Liver (tissue), 9 donors: ENCODE results near the gene DRAXIN. TPM values are rescaled to one million over a fixed set of nuclear protein-coding genes. Genes with fewer than 3 reads are reported as not detected.

Source experiments
- DNase-seq: peaks from one replicate; pipeline ENCODE4 v3.0.0-alpha.2; 2017; ENCODE audit warnings: low spot score
- H3K27ac ChIP-seq, 2 donors: one replicate each; pipeline ENCODE4 v1.7.0; 2013; ENCODE audit warnings: inconsistent platforms in 2 of 2, low read length in 2 of 2, control low read depth in 1 of 2, low read depth in 1 of 2, mild to moderate bottlenecking in 1 of 2
- H3K27me3 ChIP-seq, 4 donors: one replicate each; pipeline versions ENCODE4 v1.6.1 to v1.7.0; 2013; ENCODE audit warnings: low read length in 3 of 4, inconsistent platforms in 1 of 4, mild to moderate bottlenecking in 1 of 4, moderate library complexity in 1 of 4; ENCODE audit not compliant: control insufficient read depth in 4 of 4, insufficient read depth in 4 of 4
- H3K36me3 ChIP-seq, 4 donors: one replicate each; pipeline versions ENCODE4 v1.6.1 to v1.7.0; 2013; ENCODE audit warnings: low read length in 3 of 4, mild to moderate bottlenecking in 3 of 4, low read depth in 1 of 4, moderate library complexity in 1 of 4; ENCODE audit not compliant: control insufficient read depth in 4 of 4, insufficient read depth in 3 of 4
- H3K4me1 ChIP-seq, 4 donors: one replicate each; pipeline versions ENCODE4 v1.6.1 to v1.7.0; 2013; ENCODE audit warnings: low read length in 3 of 4, mild to moderate bottlenecking in 3 of 4, moderate library complexity in 1 of 4; ENCODE audit not compliant: control insufficient read depth in 4 of 4, insufficient read depth in 4 of 4
- H3K4me3 ChIP-seq, 3 donors: one replicate each; pipeline versions ENCODE4 v1.6.1 to v1.7.0; 2013; ENCODE audit warnings: low read length in 3 of 3, control low read depth in 1 of 3, low read depth in 1 of 3, mild to moderate bottlenecking in 1 of 3
- H3K9ac ChIP-seq, 2 donors: one replicate each; pipeline ENCODE4 v1.7.0; 2013; ENCODE audit warnings: low read length in 2 of 2, mild to moderate bottlenecking in 2 of 2, moderate library complexity in 2 of 2, control low read depth in 1 of 2, low read depth in 1 of 2
- H3K9me3 ChIP-seq, 4 donors: one replicate each; pipeline versions ENCODE4 v1.6.1 to v1.7.0; 2013; ENCODE audit warnings: low read length in 3 of 4; ENCODE audit not compliant: control insufficient read depth in 4 of 4
- CTCF ChIP-seq: fragments of 150-350 bp; IDR thresholded peaks from 2 replicates; pipeline ENCODE4 v1.5.1; 2017; ENCODE audit warnings: improper control_type of control experiment, low read depth, low read length; ENCODE audit not compliant: missing input control
- FOXA1 ChIP-seq: IDR thresholded peaks from 2 replicates; pipeline ENCODE4 v1.6.1; 2016; ENCODE audit warnings: antibody characterized with exemption
- FOXA2 ChIP-seq: IDR thresholded peaks from 2 replicates; pipeline ENCODE4 v1.6.1; 2016; ENCODE audit warnings: antibody characterized with exemption
- GABPA ChIP-seq, 2 donors: IDR thresholded peaks in 1 of 2; conservative IDR thresholded peaks in 1 of 2; 2 replicates each; pipeline ENCODE4 v1.6.1; 2016; ENCODE audit warnings: antibody characterized with exemption in 2 of 2, mild to moderate bottlenecking in 1 of 2, moderate library complexity in 1 of 2
- HNF4G ChIP-seq: IDR thresholded peaks from 2 replicates; pipeline ENCODE4 v1.6.1; 2016; ENCODE audit warnings: antibody characterized with exemption
- JUND ChIP-seq, 2 donors: IDR thresholded peaks; 2 replicates each; pipeline ENCODE4 v1.6.1; 2016; ENCODE audit warnings: antibody characterized with exemption in 2 of 2
- MAX ChIP-seq: IDR thresholded peaks from 2 replicates; pipeline ENCODE4 v1.6.1; 2016; ENCODE audit warnings: antibody characterized with exemption
- NR2F2 ChIP-seq: IDR thresholded peaks from 2 replicates; pipeline ENCODE4 v1.6.1; 2016; ENCODE audit warnings: antibody characterized with exemption
- RAD21 ChIP-seq, 2 donors: IDR thresholded peaks; 2 replicates each; pipeline ENCODE4 v1.6.1; 2016; ENCODE audit warnings: antibody characterized with exemption in 2 of 2, mild to moderate bottlenecking in 2 of 2
- REST ChIP-seq: IDR thresholded peaks from 2 replicates; pipeline ENCODE4 v1.6.1; 2016; ENCODE audit warnings: antibody characterized with exemption, mild to moderate bottlenecking
- RXRA ChIP-seq, 2 donors: IDR thresholded peaks; 2 replicates each; pipeline ENCODE4 v1.6.1; 2017 to 2018; ENCODE audit warnings: antibody characterized with exemption in 2 of 2, mild to moderate bottlenecking in 1 of 2
- SP1 ChIP-seq: IDR thresholded peaks from 2 replicates; pipeline ENCODE4 v1.6.1; 2018; ENCODE audit warnings: antibody characterized with exemption, mild to moderate bottlenecking
- TAF1 ChIP-seq: conservative IDR thresholded peaks from 2 replicates; pipeline ENCODE4 v1.6.1; 2016; ENCODE audit warnings: antibody characterized with exemption, mild to moderate bottlenecking
- YY1 ChIP-seq: IDR thresholded peaks from 2 replicates; pipeline ENCODE4 v1.6.1; 2016; ENCODE audit warnings: antibody characterized with exemption, mild to moderate bottlenecking
- ZBTB33 ChIP-seq: IDR thresholded peaks from 2 replicates; pipeline ENCODE4 v1.6.1; 2016; ENCODE audit warnings: antibody characterized with exemption
- WGBS: extraction: QIAGEN DNeasy Blood & Tissue Kit; methylation state at CpG from one replicate; pipeline ENCODE4 v1.1.7; 2013; 5-methylcytosine and 5-hydroxymethylcytosine counted together
- polyA plus RNA-seq, 2 donors: library from polyadenylated mRNA; stranded (reverse) in 1 of 2; unstranded in 1 of 2; fragments of 200-250 nt in 1 of 2; fragments of >200 nt in 1 of 2; fragmentation: Nextera tagmentation in 1 of 2; extraction: Ambion mirVana in 1 of 2; gene quantifications; one replicate each; pipeline versions ENCODE4 v1.2.1 to v1.2.3, GENCODE V29; 2013 to 2015
- total RNA-seq, 2 donors: library from RNA; depleted of rRNA; stranded (reverse); fragments of >200 nt; gene quantifications; one replicate each; pipeline ENCODE4 v1.2.3, GENCODE V29; 2014
- donor health status: healthy.
- donor health status: healthy.
- donor health status: healthy.
- donor health status: healthy.
- donor health status: healthy.

DRAXIN gene
- total and polyA plus RNA-seq, 4 donors = under 0.01 to 0.01 TPM; not detected in 2

GRCh38 chr1:11719313-11720032 is 28.0 kb downstream of the DRAXIN start:
- peak; percentile 84 for DNase-seq
- Histone ChIP-seq H3K4me1 (peaks cover 1 to 9% (median 7%) of the 10 kb centered on the region in 4 donors), H3K27me3 (no peaks in the 10 kb centered on the region), H3K36me3 (no peaks in the 10 kb centered on the region), H3K4me3 (peak overlapping the region; percentile 22 to 51 (median 41)), H3K27ac (peak overlapping the region; percentile 18 to 37), H3K9me3 (no peaks in the 10 kb centered on the region), H3K9ac (peak overlapping the region in 1 of 2 donors; percentile 42)
- peak; percentile 94 to 95 for TF ChIP-seq RAD21 (IDR thresholded peaks at IDR 0.05)
- peak; percentile 96 for TF ChIP-seq CTCF
- peak; percentile 36 for TF ChIP-seq MAX
- TF ChIP-seq RXRA (IDR thresholded peaks at IDR 0.05) = peak in 1 of 2 donors; percentile 14
- no peak for TF ChIP-seq FOXA1
- TF ChIP-seq YY1 = no peak
- no peak for TF ChIP-seq TAF1
- TF ChIP-seq ZBTB33 = no peak
- WGBS = 11% methylated on average over 44 of the region's 44 CpGs

GRCh38 chr1:11720033-11720376 is 28.5 kb downstream of the DRAXIN start:
- H3K9me3 ChIP-seq = no peaks in the 10 kb centered on the region
- peaks cover 1 to 9% (median 7%) of the 10 kb centered on the region in 4 donors for H3K4me1 ChIP-seq
- 67% methylated on average over 12 of the region's 12 CpGs for WGBS
- no peak for TF ChIP-seq YY1
- no peak for TF ChIP-seq HNF4G
- TF ChIP-seq TAF1 = no peak
- TF ChIP-seq FOXA2 = no peak
- no peak for TF ChIP-seq SP1
- no peak for DNase-seq
- H3K9ac ChIP-seq = no peak overlapping the region
- H3K27ac ChIP-seq = peak overlapping the region in 1 of 2 donors; percentile 18
- no peak overlapping the region for H3K4me3 ChIP-seq
- H3K27me3 ChIP-seq = no peaks in the 10 kb centered on the region
- no peaks in the 10 kb centered on the region for H3K36me3 ChIP-seq

- no peaks in the 10 kb centered on the region for H3K27me3 ChIP-seq
- H3K36me3 ChIP-seq = no peaks in the 10 kb centered on the region
- no peak for TF ChIP-seq FOXA2
- no peak for TF ChIP-seq GABPA (IDR thresholded peaks at IDR 0.05 in 1 of 2, conservative IDR thresholded peaks at IDR 0.05 in 1 of 2)
- no peak for TF ChIP-seq FOXA1
- no peak for TF ChIP-seq NR2F2
- no peak for TF ChIP-seq REST
- TF ChIP-seq JUND (IDR thresholded peaks at IDR 0.05) = no peak
- TF ChIP-seq CTCF = no peak
- no peak for TF ChIP-seq MAX
- TF ChIP-seq TAF1 = no peak
- no peak overlapping the region for H3K9ac ChIP-seq
- H3K4me1 ChIP-seq = peaks cover 1 to 9% (median 7%) of the 10 kb centered on the region in 4 donors
- 72% methylated on average over 4 of the region's 4 CpGs for WGBS
- no peak overlapping the region for H3K4me3 ChIP-seq
- no peak for DNase-seq
- H3K27ac ChIP-seq = no peak overlapping the region
- H3K9me3 ChIP-seq = no peaks in the 10 kb centered on the region
These were observed 29.0 kb downstream of the DRAXIN start for GRCh38 chr1:11720525-11720924.
